ENCODE data around the gene ALOX5AP.

GRCh38 chr13:30770929-30771328 is 35.6 kb downstream of the ALOX5AP start:
- TF ChIP-seq CTCF (IDR thresholded peaks at IDR 0.05; ENCODE audit: poor library complexity) (no peak), EZH2 (IDR thresholded peaks at IDR 0.05; ENCODE audit: borderline replicate concordance) (no peak)
